HEK293 (cell line): ENCODE data around the gene IPO5.
A peak's percentile ranks its signal among the peaks of the same experiment; 100 is the strongest.

Experiments used
- EGR2 ChIP-seq: fragments of 450-650 bp; formaldehyde crosslinking; IDR thresholded peaks from 2 replicates; pipeline ENCODE4 v1.5.1; 2016; ENCODE audit warnings: low read depth, missing biosample characterization, missing genetic modification characterization
- IKZF3 ChIP-seq: fragments of 450-650 bp; IDR thresholded peaks from 2 replicates; pipeline ENCODE4 v1.5.0; 2018; ENCODE audit warnings: missing biosample characterization, mild to moderate bottlenecking, missing genetic modification characterization, moderate library complexity
- KLF8 ChIP-seq: fragments of 450-650 bp; formaldehyde crosslinking; IDR thresholded peaks from 2 replicates; pipeline ENCODE4 v1.5.1; 2016; ENCODE audit warnings: missing biosample characterization, missing genetic modification characterization
- KLF9 ChIP-seq: fragments of 450-650 bp; formaldehyde crosslinking; IDR thresholded peaks from 2 replicates; pipeline ENCODE4 v1.5.1; 2016; ENCODE audit warnings: missing biosample characterization, missing genetic modification characterization, low read depth
- SCRT2 ChIP-seq: fragments of 450-650 bp; formaldehyde crosslinking; IDR thresholded peaks from 2 replicates; pipeline ENCODE4 v1.5.1; 2016; ENCODE audit warnings: missing biosample characterization, missing genetic modification characterization
- YY2 ChIP-seq: fragments of 450-650 bp; formaldehyde crosslinking; IDR thresholded peaks from 2 replicates; pipeline ENCODE4 v1.5.1; 2016; ENCODE audit warnings: missing biosample characterization, missing genetic modification characterization
- ZBTB26 ChIP-seq: fragments of 450-650 bp; formaldehyde crosslinking; optimal IDR thresholded peaks from 2 replicates; pipeline ENCODE3; 2016; ENCODE audit warnings: missing biosample characterization, mild to moderate bottlenecking, missing genetic modification characterization
- ZBTB6 ChIP-seq: fragments of 450-650 bp; formaldehyde crosslinking; IDR thresholded peaks from 2 replicates; pipeline ENCODE4 v1.5.1; 2017; ENCODE audit warnings: missing biosample characterization, missing genetic modification characterization
- ZBTB7A ChIP-seq: fragments of 450-650 bp; formaldehyde crosslinking; IDR thresholded peaks from 2 replicates; pipeline ENCODE4 v1.5.1; 2016; ENCODE audit warnings: low read depth, missing biosample characterization, missing genetic modification characterization
- ZIC2 ChIP-seq: fragments of 450-650 bp; formaldehyde crosslinking; IDR thresholded peaks from 2 replicates; pipeline ENCODE4 v1.5.1; 2016; ENCODE audit warnings: missing biosample characterization, missing genetic modification characterization
- ZNF274 ChIP-seq, 2 experiments: fragments of 200-500 bp in 1 of 2; fragments of 450-650 bp in 1 of 2; sonication (Bioruptor generic) in 1 of 2; formaldehyde crosslinking in 1 of 2; IDR thresholded peaks; 2 replicates each; pipeline versions ENCODE4 v1.5.1 to v1.6.1; 2014 to 2016; ENCODE audit warnings: borderline replicate concordance in 1 of 2, inconsistent platforms in 1 of 2, low read length in 1 of 2, missing biosample characterization in 1 of 2, missing genetic modification characterization in 1 of 2
- ZNF280C ChIP-seq: fragments of 450-650 bp; formaldehyde crosslinking; IDR thresholded peaks from 2 replicates; pipeline ENCODE4 v1.5.1; 2016; ENCODE audit warnings: missing biosample characterization, missing genetic modification characterization
- ZNF366 ChIP-seq: fragments of 450-650 bp; formaldehyde crosslinking; conservative IDR thresholded peaks from 2 replicates; pipeline ENCODE4 v1.5.1; 2016; ENCODE audit warnings: missing biosample characterization, missing genetic modification characterization
- ZNF404 ChIP-seq: fragments of 450-650 bp; formaldehyde crosslinking; IDR thresholded peaks from 2 replicates; pipeline ENCODE4 v1.5.1; 2017; ENCODE audit warnings: missing biosample characterization, missing genetic modification characterization
- ZNF510 ChIP-seq: fragments of 450-650 bp; formaldehyde crosslinking; IDR thresholded peaks from 2 replicates; pipeline ENCODE4 v1.5.1; 2018; ENCODE audit warnings: mild to moderate bottlenecking, missing genetic modification characterization, missing biosample characterization; ENCODE audit not compliant: insufficient replicate concordance
- ZNF544 ChIP-seq: fragments of 450-650 bp; formaldehyde crosslinking; IDR thresholded peaks from 2 replicates; pipeline ENCODE4 v1.5.0; 2017; ENCODE audit warnings: missing biosample characterization, missing genetic modification characterization
- ZNF549 ChIP-seq: fragments of 450-650 bp; IDR thresholded peaks from 2 replicates; pipeline ENCODE4 v1.5.1; 2018; ENCODE audit warnings: missing biosample characterization, missing genetic modification characterization, mild to moderate bottlenecking, inconsistent platforms, moderate library complexity
- ZNF585B ChIP-seq: fragments of 450-650 bp; formaldehyde crosslinking; IDR thresholded peaks from 2 replicates; pipeline ENCODE4 v1.5.1; 2016; ENCODE audit warnings: missing biosample characterization, missing genetic modification characterization
- ZNF596 ChIP-seq: fragments of 450-650 bp; IDR thresholded peaks from 2 replicates; pipeline ENCODE4 v1.5.0; 2018; ENCODE audit warnings: missing biosample characterization, mild to moderate bottlenecking, missing genetic modification characterization, moderate library complexity
- ZNF624 ChIP-seq: fragments of 450-650 bp; formaldehyde crosslinking; IDR thresholded peaks from 2 replicates; pipeline ENCODE4 v1.5.1; 2017; ENCODE audit warnings: missing biosample characterization, missing genetic modification characterization
- ZNF629 ChIP-seq: fragments of 450-650 bp; formaldehyde crosslinking; IDR thresholded peaks from 2 replicates; pipeline ENCODE4 v1.5.1; 2017; ENCODE audit warnings: missing biosample characterization, missing genetic modification characterization
- ZNF658 ChIP-seq: fragments of 450-650 bp; formaldehyde crosslinking; IDR thresholded peaks from 2 replicates; pipeline ENCODE4; 2016; ENCODE audit warnings: missing biosample characterization, missing genetic modification characterization
- ZNF76 ChIP-seq: fragments of 450-650 bp; formaldehyde crosslinking; IDR thresholded peaks from 2 replicates; pipeline ENCODE4; 2016; ENCODE audit warnings: low read depth, missing biosample characterization, missing genetic modification characterization, borderline replicate concordance
- TF ChIP-seq, protein P1 (sequence below): fragments of 450-650 bp; formaldehyde crosslinking; IDR thresholded peaks from 2 replicates; pipeline ENCODE4 v1.5.1; 2017; ENCODE audit warnings: missing biosample characterization, missing genetic modification characterization
- TF ChIP-seq, protein P2 (sequence below): fragments of 450-650 bp; formaldehyde crosslinking; IDR thresholded peaks from 2 replicates; pipeline ENCODE4 v1.5.1; 2016; ENCODE audit warnings: missing biosample characterization, missing genetic modification characterization
- TF ChIP-seq, protein P3 (sequence below): fragments of 450-650 bp; formaldehyde crosslinking; conservative IDR thresholded peaks from 2 replicates; pipeline ENCODE4 v1.5.1; 2016; ENCODE audit warnings: low read depth, missing biosample characterization, missing genetic modification characterization

The IPO5 gene

GRCh38 chr13:97976610-97977521 lies 23.4 kb downstream of the IPO5 start (continued):
- TF ChIP-seq, protein P1, sequence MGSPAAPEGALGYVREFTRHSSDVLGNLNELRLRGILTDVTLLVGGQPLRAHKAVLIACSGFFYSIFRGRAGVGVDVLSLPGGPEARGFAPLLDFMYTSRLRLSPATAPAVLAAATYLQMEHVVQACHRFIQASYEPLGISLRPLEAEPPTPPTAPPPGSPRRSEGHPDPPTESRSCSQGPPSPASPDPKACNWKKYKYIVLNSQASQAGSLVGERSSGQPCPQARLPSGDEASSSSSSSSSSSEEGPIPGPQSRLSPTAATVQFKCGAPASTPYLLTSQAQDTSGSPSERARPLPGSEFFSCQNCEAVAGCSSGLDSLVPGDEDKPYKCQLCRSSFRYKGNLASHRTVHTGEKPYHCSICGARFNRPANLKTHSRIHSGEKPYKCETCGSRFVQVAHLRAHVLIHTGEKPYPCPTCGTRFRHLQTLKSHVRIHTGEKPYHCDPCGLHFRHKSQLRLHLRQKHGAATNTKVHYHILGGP (tag by site-specific recombination), result 0 out of 2 replicates have a peak, but pooled peaks have one; percentile 10
- TF ChIP-seq ZNF544 (tag by site-specific recombination) (no peak), KLF8 (tag by site-specific recombination) (peak; percentile 24; the same call in 1 of the 2 replicates), ZNF658 (tag by site-specific recombination) (no peak), ZNF274 (IDR thresholded peaks at IDR 0.05; ENCODE audit: low read length) (no peak), ZNF274 (tag by site-specific recombination; IDR thresholded peaks at IDR 0.05; ENCODE audit: borderline replicate concordance) (no peak), ZNF585B (tag by site-specific recombination) (no peak), ZNF404 (tag by site-specific recombination) (no peak), ZBTB7A (tag by site-specific recombination) (no peak), ZNF366 (peak; percentile 14; the same call in 1 of the 2 replicates), YY2 (tag by site-specific recombination) (no peak; the same call in 1 of the 2 replicates), IKZF3 (tag by site-specific recombination) (peak; percentile 10; the same call in 1 of the 2 replicates), ZNF510 (tag by site-specific recombination) (no peak), ZNF76 (peak; percentile 39; the same call in 1 of the 2 replicates), EGR2 (tag by site-specific recombination) (0 out of 2 replicates have a peak, but pooled peaks have one; percentile 23), ZIC2 (tag by site-specific recombination) (0 out of 2 replicates have a peak, but pooled peaks have one; percentile 8), SCRT2 (tag by site-specific recombination) (peak; percentile 52; the same call in 1 of the 2 replicates), ZNF549 (no peak), KLF9 (tag by site-specific recombination) (0 out of 2 replicates have a peak, but pooled peaks have one; percentile 15), ZNF596 (tag by site-specific recombination) (0 out of 2 replicates have a peak, but pooled peaks have one; percentile 10), ZNF280C (tag by site-specific recombination) (0 out of 2 replicates have a peak, but pooled peaks have one; percentile 66), ZBTB26 (tag by site-specific recombination) (peak; percentile 68), ZBTB6 (tag by site-specific recombination) (no peak), ZNF629 (tag by site-specific recombination) (no peak), ZNF624 (tag by site-specific recombination) (no peak)
- TF ChIP-seq, protein P2, sequence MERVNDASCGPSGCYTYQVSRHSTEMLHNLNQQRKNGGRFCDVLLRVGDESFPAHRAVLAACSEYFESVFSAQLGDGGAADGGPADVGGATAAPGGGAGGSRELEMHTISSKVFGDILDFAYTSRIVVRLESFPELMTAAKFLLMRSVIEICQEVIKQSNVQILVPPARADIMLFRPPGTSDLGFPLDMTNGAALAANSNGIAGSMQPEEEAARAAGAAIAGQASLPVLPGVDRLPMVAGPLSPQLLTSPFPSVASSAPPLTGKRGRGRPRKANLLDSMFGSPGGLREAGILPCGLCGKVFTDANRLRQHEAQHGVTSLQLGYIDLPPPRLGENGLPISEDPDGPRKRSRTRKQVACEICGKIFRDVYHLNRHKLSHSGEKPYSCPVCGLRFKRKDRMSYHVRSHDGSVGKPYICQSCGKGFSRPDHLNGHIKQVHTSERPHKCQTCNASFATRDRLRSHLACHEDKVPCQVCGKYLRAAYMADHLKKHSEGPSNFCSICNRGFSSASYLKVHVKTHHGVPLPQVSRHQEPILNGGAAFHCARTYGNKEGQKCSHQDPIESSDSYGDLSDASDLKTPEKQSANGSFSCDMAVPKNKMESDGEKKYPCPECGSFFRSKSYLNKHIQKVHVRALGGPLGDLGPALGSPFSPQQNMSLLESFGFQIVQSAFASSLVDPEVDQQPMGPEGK (tag by site-specific recombination), result 0 out of 2 replicates have a peak, but pooled peaks have one; percentile 25
- TF ChIP-seq, protein P3, sequence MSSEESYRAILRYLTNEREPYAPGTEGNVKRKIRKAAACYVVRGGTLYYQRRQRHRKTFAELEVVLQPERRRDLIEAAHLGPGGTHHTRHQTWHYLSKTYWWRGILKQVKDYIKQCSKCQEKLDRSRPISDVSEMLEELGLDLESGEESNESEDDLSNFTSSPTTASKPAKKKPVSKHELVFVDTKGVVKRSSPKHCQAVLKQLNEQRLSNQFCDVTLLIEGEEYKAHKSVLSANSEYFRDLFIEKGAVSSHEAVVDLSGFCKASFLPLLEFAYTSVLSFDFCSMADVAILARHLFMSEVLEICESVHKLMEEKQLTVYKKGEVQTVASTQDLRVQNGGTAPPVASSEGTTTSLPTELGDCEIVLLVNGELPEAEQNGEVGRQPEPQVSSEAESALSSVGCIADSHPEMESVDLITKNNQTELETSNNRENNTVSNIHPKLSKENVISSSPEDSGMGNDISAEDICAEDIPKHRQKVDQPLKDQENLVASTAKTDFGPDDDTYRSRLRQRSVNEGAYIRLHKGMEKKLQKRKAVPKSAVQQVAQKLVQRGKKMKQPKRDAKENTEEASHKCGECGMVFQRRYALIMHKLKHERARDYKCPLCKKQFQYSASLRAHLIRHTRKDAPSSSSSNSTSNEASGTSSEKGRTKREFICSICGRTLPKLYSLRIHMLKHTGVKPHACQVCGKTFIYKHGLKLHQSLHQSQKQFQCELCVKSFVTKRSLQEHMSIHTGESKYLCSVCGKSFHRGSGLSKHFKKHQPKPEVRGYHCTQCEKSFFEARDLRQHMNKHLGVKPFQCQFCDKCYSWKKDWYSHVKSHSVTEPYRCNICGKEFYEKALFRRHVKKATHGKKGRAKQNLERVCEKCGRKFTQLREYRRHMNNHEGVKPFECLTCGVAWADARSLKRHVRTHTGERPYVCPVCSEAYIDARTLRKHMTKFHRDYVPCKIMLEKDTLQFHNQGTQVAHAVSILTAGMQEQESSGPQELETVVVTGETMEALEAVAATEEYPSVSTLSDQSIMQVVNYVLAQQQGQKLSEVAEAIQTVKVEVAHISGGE (tag by site-specific recombination), result peak; percentile 38; the same call in 1 of the 2 replicates
